Adrenal gland (tissue), 5 donors: ENCODE measurements around the gene MAST4.

Source experiments
- CTCF ChIP-seq, 6 experiments: fragments of 450-650 bp in 4 of 6; fragments of 200-600 bp in 2 of 6; sonication (generic) in 1 of 6; IDR thresholded peaks; 1 replicate in 5 of 6; 2 replicates in 1 of 6; pipeline versions ENCODE4 v1.5.1 to v1.8.0; 2016 to 2021; ENCODE audit warnings: antibody characterized with exemption in 6 of 6, mild to moderate bottlenecking in 2 of 6, moderate library complexity in 1 of 6
- POLR2A ChIP-seq, 2 donors: fragments of 450-650 bp; IDR thresholded peaks; one replicate each; pipeline ENCODE4 v1.6.1; 2017; ENCODE audit warnings: antibody characterized with exemption in 2 of 2, mild to moderate bottlenecking in 2 of 2, moderate library complexity in 1 of 2
- donor health status: DM: no; HTN: no; CAD: no.

- TF ChIP-seq POLR2A (IDR thresholded peaks at IDR 0.05), result no peak
- no peak for TF ChIP-seq CTCF (IDR thresholded peaks at IDR 0.05)
Observed at GRCh38 chr5:67019065-67019845, 423.1 kb downstream of the MAST4 start.
